ENCODE measurements around the gene CCDC88C.

CCDC88C gene

GRCh38 chr14:91385224-91385623 is 32.4 kb downstream of the CCDC88C start:
- Histone ChIP-seq H3K36me3 (ENCODE audit: insufficient read depth, low read length) (peaks cover 29% of the 10 kb centered on the region; the same call in 1 of the 2 replicates), H3K4me2 (ENCODE audit: low read length) (peak overlapping the region; percentile 24; the same call in 1 of the 2 replicates), H3K79me2 (ENCODE audit: insufficient read depth, low read length) (peaks cover 98% of the 10 kb centered on the region), H3K9me3 (ENCODE audit: low read length) (no peaks in the 10 kb centered on the region), H3K27ac (ENCODE audit: low read depth, low read length, poor library complexity, severe bottlenecking) (peak overlapping the region; percentile 92), H3K4me3 (ENCODE audit: low read depth, low read length, poor library complexity, severe bottlenecking) (no peak overlapping the region), H3K9me2 (ENCODE audit: low read depth, low read length) (no peaks in the 10 kb centered on the region), H2AFZ (ENCODE audit: low read length) (no peak overlapping the region), H3K27me3 (ENCODE audit: insufficient read depth, low read length) (no peaks in the 10 kb centered on the region), H3F3A (ENCODE audit: insufficient read depth, low read length) (no peaks in the 10 kb centered on the region), H3K9ac (ENCODE audit: low read length) (no peak overlapping the region; the same call in 1 of the 2 replicates), H4K20me1 (ENCODE audit: insufficient read depth, low read length) (no peaks in the 10 kb centered on the region), H3K4me1 (ENCODE audit: insufficient read depth, low read length, severe bottlenecking) (peaks cover 87% of the 10 kb centered on the region)
- TF ChIP-seq, protein P1, sequence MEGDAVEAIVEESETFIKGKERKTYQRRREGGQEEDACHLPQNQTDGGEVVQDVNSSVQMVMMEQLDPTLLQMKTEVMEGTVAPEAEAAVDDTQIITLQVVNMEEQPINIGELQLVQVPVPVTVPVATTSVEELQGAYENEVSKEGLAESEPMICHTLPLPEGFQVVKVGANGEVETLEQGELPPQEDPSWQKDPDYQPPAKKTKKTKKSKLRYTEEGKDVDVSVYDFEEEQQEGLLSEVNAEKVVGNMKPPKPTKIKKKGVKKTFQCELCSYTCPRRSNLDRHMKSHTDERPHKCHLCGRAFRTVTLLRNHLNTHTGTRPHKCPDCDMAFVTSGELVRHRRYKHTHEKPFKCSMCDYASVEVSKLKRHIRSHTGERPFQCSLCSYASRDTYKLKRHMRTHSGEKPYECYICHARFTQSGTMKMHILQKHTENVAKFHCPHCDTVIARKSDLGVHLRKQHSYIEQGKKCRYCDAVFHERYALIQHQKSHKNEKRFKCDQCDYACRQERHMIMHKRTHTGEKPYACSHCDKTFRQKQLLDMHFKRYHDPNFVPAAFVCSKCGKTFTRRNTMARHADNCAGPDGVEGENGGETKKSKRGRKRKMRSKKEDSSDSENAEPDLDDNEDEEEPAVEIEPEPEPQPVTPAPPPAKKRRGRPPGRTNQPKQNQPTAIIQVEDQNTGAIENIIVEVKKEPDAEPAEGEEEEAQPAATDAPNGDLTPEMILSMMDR (IDR thresholded peaks at IDR 0.05; ENCODE audit: low read length) = no peak

- H3K27ac ChIP-seq (ENCODE audit: low read depth, low read length, poor library complexity, severe bottlenecking) = peak overlapping the region; percentile 92
- H3K9ac ChIP-seq (ENCODE audit: low read length) = peak overlapping the region; percentile 50; the same call in 1 of the 2 replicates
- H3F3A ChIP-seq (ENCODE audit: insufficient read depth, low read length) = no peaks in the 10 kb centered on the region; the same call in 1 of the 2 replicates
- peaks cover 91% of the 10 kb centered on the region for H3K4me1 ChIP-seq (ENCODE audit: insufficient read depth, low read length, severe bottlenecking)
- no peaks in the 10 kb centered on the region for H3K27me3 ChIP-seq (ENCODE audit: insufficient read depth, low read length)
- H3K36me3 ChIP-seq (ENCODE audit: insufficient read depth, low read length) = peaks cover 27% of the 10 kb centered on the region; the same call in 1 of the 2 replicates
- H2AFZ ChIP-seq (ENCODE audit: low read length) = no peak overlapping the region
- H3K4me2 ChIP-seq (ENCODE audit: low read length) = peak overlapping the region; percentile 58
- H4K20me1 ChIP-seq (ENCODE audit: insufficient read depth, low read length) = no peaks in the 10 kb centered on the region
- H3K9me3 ChIP-seq (ENCODE audit: low read length) = no peaks in the 10 kb centered on the region
- H3K4me3 ChIP-seq (ENCODE audit: low read depth, low read length, poor library complexity, severe bottlenecking) = peak overlapping the region; percentile 2
- TF ChIP-seq, protein P1 (IDR thresholded peaks at IDR 0.05; ENCODE audit: low read length) = no peak
- TF ChIP-seq EZH2 (IDR thresholded peaks at IDR 0.05; ENCODE audit: borderline replicate concordance, low read length) = no peak
- peaks cover 97% of the 10 kb centered on the region for H3K79me2 ChIP-seq (ENCODE audit: insufficient read depth, low read length)
- no peaks in the 10 kb centered on the region for H3K9me2 ChIP-seq (ENCODE audit: low read depth, low read length)
These were observed 34.2 kb downstream of the CCDC88C start for GRCh38 chr14:91383439-91383838.

GRCh38 chr14:91381801-91382670 is 35.6 kb downstream of the CCDC88C start:
- peaks cover 19% of the 10 kb centered on the region; the same call in 1 of the 2 replicates for H3K36me3 ChIP-seq (ENCODE audit: insufficient read depth, low read length)
- peaks cover 88% of the 10 kb centered on the region for H3K79me2 ChIP-seq (ENCODE audit: insufficient read depth, low read length)
- H3K9me2 ChIP-seq (ENCODE audit: low read depth, low read length) = no peaks in the 10 kb centered on the region
- TF ChIP-seq, protein P1 (IDR thresholded peaks at IDR 0.05; ENCODE audit: low read length) = no peak
- no peak for TF ChIP-seq EZH2 (IDR thresholded peaks at IDR 0.05; ENCODE audit: borderline replicate concordance, low read length)
- H3K9me3 ChIP-seq (ENCODE audit: low read length) = no peaks in the 10 kb centered on the region
- H3K4me2 ChIP-seq (ENCODE audit: low read length) = peak overlapping the region; percentile 58
- H2AFZ ChIP-seq (ENCODE audit: low read length) = no peak overlapping the region
- no peaks in the 10 kb centered on the region; the same call in 1 of the 2 replicates for H3F3A ChIP-seq (ENCODE audit: insufficient read depth, low read length)
- H3K9ac ChIP-seq (ENCODE audit: low read length) = peak overlapping the region; percentile 25; the same call in 1 of the 2 replicates
- no peaks in the 10 kb centered on the region for H4K20me1 ChIP-seq (ENCODE audit: insufficient read depth, low read length)
- H3K4me1 ChIP-seq (ENCODE audit: insufficient read depth, low read length, severe bottlenecking) = peaks cover 91% of the 10 kb centered on the region
- H3K27me3 ChIP-seq (ENCODE audit: insufficient read depth, low read length) = no peaks in the 10 kb centered on the region
- H3K27ac ChIP-seq (ENCODE audit: low read depth, low read length, poor library complexity, severe bottlenecking) = peak overlapping the region; percentile 92
- peak overlapping the region; percentile 12 for H3K4me3 ChIP-seq (ENCODE audit: low read depth, low read length, poor library complexity, severe bottlenecking)
